GM13976 (cell line): Measurements from ENCODE around the gene ERI3.

Experiments
- DNase-seq: peaks from one replicate; pipeline ENCODE4 v3.0.0; 2012; ENCODE audit warnings: low spot score
- in situ Hi-C: fragments of 300-500 bp; cut with MboI; formaldehyde crosslinking; loops from one replicate; pipeline ENCODE4 v1.12.0; 2022; ENCODE audit warnings: low sequenced_read_pairs, mixed read lengths, inconsistent platforms; ENCODE audit not compliant: unreplicated experiment
- TF ChIP-seq, protein P1 (sequence below): IDR thresholded peaks from 2 replicates; pipeline ENCODE4 v1.5.1; 2012; ENCODE audit warnings: borderline replicate concordance, mild to moderate bottlenecking; ENCODE audit not compliant: insufficient read depth; ENCODE audit errors: extremely low read depth, missing control alignments, control extremely low read depth

Gene ERI3

DNA sequence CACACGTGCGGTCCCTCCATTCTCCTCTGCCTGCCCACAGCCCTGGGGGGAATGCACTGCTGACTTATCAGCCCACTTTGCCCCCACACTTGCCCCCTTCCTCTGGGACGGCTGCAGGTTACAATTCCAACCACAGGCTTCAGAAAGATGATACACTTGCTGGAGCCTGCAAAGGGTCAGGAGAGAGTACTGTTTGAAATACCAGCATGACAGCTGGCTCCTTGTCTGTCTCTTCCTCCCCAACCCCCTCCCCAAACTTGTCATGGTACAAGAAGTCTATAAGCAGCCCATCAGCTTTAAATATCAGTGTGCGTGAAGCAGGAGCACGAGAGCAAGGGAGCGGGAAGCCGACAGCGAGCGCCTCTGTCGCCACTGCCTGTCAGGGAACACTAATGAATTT is 62.4 kb downstream of the ERI3 start:
- DNase-seq: no peak
- TF ChIP-seq, protein P1, sequence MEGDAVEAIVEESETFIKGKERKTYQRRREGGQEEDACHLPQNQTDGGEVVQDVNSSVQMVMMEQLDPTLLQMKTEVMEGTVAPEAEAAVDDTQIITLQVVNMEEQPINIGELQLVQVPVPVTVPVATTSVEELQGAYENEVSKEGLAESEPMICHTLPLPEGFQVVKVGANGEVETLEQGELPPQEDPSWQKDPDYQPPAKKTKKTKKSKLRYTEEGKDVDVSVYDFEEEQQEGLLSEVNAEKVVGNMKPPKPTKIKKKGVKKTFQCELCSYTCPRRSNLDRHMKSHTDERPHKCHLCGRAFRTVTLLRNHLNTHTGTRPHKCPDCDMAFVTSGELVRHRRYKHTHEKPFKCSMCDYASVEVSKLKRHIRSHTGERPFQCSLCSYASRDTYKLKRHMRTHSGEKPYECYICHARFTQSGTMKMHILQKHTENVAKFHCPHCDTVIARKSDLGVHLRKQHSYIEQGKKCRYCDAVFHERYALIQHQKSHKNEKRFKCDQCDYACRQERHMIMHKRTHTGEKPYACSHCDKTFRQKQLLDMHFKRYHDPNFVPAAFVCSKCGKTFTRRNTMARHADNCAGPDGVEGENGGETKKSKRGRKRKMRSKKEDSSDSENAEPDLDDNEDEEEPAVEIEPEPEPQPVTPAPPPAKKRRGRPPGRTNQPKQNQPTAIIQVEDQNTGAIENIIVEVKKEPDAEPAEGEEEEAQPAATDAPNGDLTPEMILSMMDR: no peak
- in situ Hi-C loops: no loop called here

- in situ Hi-C loops: no loop called here
- DNase-seq: no peak
- TF ChIP-seq, protein P1: no peak
Measured at GRCh38 chr1:44290250-44291094, 64.6 kb downstream of the ERI3 start.

DNA sequence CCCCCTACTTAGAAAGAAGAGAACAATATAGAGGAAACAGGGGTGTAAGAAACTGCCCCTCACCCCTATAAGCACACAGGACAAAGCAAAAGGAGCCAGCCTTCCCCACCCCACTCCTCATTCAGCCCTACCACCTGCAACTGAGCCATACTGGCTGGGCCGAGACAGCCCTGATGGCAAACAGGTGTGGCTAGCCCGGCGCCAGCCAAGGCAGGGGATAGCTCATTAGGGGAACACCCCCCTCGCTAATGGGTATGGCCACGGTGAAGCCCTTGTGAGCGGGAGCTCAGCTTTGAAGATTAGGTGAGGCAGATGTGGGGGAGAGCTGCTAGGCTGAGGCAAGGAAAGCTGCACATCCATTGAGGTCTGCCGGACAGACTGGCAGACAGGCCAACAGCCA is 65.5 kb downstream of the ERI3 start:
- no peak for DNase-seq
- in situ Hi-C loops: no loop called here

GRCh38 chr1:44288883-44289282 is 66.2 kb downstream of the ERI3 start:
- TF ChIP-seq, protein P1: no peak
- in situ Hi-C loops: no loop called here
- no peak for DNase-seq

More for the DNA sequence above, 65.5 kb downstream of the ERI3 start:
- TF ChIP-seq, protein P1: no peak

DNA sequence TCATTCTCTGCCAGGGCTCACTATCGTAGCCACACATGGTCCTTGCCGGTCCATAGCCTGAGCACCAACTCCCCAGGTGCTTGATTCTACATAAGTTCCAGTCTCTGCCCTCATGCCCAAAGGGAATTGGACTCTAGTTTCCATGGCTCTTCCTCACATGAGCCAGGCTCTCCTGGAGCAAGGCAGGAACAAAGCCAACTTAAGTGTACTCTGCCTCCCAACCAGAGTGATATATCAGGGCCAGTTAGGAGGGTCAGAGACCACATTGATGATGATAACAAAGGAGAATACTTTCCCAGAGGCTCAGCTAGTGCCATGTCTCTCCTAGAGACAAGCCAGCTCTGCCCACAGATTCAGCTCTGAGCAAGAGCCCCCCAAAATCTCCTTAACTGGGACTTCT is 70.9 kb downstream of the ERI3 start:
- TF ChIP-seq, protein P1: no peak
- in situ Hi-C loops: no loop called here
- no peak for DNase-seq

- in situ Hi-C loops: no loop called here
- TF ChIP-seq, protein P1: no peak
- DNase-seq: no peak
Measured at GRCh38 chr1:44283524-44284173, 71.4 kb downstream of the ERI3 start.
